Esophagus squamous epithelium (tissue), 5 donors: ENCODE data around the gene SPATA19. TPM values are rescaled to one million over a fixed set of nuclear protein-coding genes. Genes with fewer than 3 reads are reported as not detected.

ENCODE experiments used
- DNase-seq: peaks from one replicate; lab custom pipeline; 2025; lab: John Stamatoyannopoulos, UW
- H3K27ac ChIP-seq, 4 donors: fragments of 200-600 bp; sonication (generic); one replicate each; pipeline ENCODE4 v1.5.1; 2016 to 2019; ENCODE audit warnings: mild to moderate bottlenecking in 1 of 4
- H3K27me3 ChIP-seq, 4 donors: fragments of 200-600 bp; sonication (generic); 1 replicate in 3 of 4; 2 replicates in 1 of 4; pipeline versions ENCODE4 v1.5.1 to v1.6.0; 2017 to 2021; ENCODE audit warnings: antibody characterized with exemption in 1 of 4
- H3K36me3 ChIP-seq, 3 donors: fragments of 200-600 bp; sonication (generic); one replicate each; pipeline ENCODE4 v1.5.1; 2016 to 2019
- H3K4me1 ChIP-seq, 3 donors: fragments of 200-600 bp; sonication (generic); one replicate each; pipeline ENCODE4 v1.5.1; 2017 to 2019
- H3K4me3 ChIP-seq, 4 donors: fragments of 200-600 bp; sonication (generic); 1 replicate in 3 of 4; 2 replicates in 1 of 4; pipeline ENCODE4 v1.5.1; 2016 to 2019; ENCODE audit warnings: mild to moderate bottlenecking in 2 of 4, moderate library complexity in 1 of 4
- H3K9me3 ChIP-seq, 3 donors: fragments of 200-600 bp; sonication (generic); one replicate each; pipeline ENCODE4 v1.5.1; 2016 to 2019
- POLR2A ChIP-seq, 4 donors: fragments of 450-650 bp; IDR thresholded peaks; one replicate each; pipeline ENCODE4 v1.6.1; 2017; ENCODE audit warnings: antibody characterized with exemption in 4 of 4, mild to moderate bottlenecking in 4 of 4, moderate library complexity in 3 of 4
- WGBS, 2 donors: methylation state at CpG; one replicate each; pipeline ENCODE4 v1.1.5; 2018; 5-methylcytosine and 5-hydroxymethylcytosine counted together
- intact Hi-C: fragments of 100-400 bp; cut with DNase I; formaldehyde crosslinking; loops from one replicate; pipeline ENCODE4 v1.15.0; 2022
- total RNA-seq, 4 donors: library from RNA; depleted of rRNA; stranded (reverse); fragments of >200 nt; gene quantifications; one replicate each; pipeline ENCODE4 v1.1.0, GENCODE V29; 2016
- TF ChIP-seq, protein P1 (sequence below), 6 experiments: fragments of 450-650 bp in 4 of 6; fragments of 200-600 bp in 2 of 6; sonication (generic) in 2 of 6; IDR thresholded peaks; one replicate each; pipeline ENCODE4 v1.5.1; 2016 to 2019; ENCODE audit warnings: antibody characterized with exemption in 6 of 6, mild to moderate bottlenecking in 4 of 6, moderate library complexity in 4 of 6
- donor health status: DM: yes; HTN: yes; CAD: no.

Gene SPATA19
- not detected for total RNA-seq

GRCh38 chr11:133845413-133845812 is at the start of gene SPATA19:
SPATA19 (minus strand) TSS chr11:133845513; CDS start chr11:133845446, 67 bp downstream.
- Histone ChIP-seq H3K9me3 (peaks cover 0 to 8% (median 0%) of the 10 kb centered on the region in 3 donors), H3K27ac (no peak within 1 kb of the TSS), H3K36me3 (no peaks in the 10 kb centered on the region), H3K27me3 (no peaks in the 10 kb centered on the region), H3K4me3 (no peak within 1 kb of the TSS), H3K4me1 (no peaks in the 10 kb centered on the region)
- 58 to 60% methylated on average over 1 to 2 of the region's 2 CpGs for WGBS, 2 donors
- intact Hi-C loops: no loop called here
- TF ChIP-seq, protein P1, sequence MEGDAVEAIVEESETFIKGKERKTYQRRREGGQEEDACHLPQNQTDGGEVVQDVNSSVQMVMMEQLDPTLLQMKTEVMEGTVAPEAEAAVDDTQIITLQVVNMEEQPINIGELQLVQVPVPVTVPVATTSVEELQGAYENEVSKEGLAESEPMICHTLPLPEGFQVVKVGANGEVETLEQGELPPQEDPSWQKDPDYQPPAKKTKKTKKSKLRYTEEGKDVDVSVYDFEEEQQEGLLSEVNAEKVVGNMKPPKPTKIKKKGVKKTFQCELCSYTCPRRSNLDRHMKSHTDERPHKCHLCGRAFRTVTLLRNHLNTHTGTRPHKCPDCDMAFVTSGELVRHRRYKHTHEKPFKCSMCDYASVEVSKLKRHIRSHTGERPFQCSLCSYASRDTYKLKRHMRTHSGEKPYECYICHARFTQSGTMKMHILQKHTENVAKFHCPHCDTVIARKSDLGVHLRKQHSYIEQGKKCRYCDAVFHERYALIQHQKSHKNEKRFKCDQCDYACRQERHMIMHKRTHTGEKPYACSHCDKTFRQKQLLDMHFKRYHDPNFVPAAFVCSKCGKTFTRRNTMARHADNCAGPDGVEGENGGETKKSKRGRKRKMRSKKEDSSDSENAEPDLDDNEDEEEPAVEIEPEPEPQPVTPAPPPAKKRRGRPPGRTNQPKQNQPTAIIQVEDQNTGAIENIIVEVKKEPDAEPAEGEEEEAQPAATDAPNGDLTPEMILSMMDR (IDR thresholded peaks at IDR 0.05): no peak
- TF ChIP-seq POLR2A (IDR thresholded peaks at IDR 0.05): no peak
- no peak for DNase-seq

DNA sequence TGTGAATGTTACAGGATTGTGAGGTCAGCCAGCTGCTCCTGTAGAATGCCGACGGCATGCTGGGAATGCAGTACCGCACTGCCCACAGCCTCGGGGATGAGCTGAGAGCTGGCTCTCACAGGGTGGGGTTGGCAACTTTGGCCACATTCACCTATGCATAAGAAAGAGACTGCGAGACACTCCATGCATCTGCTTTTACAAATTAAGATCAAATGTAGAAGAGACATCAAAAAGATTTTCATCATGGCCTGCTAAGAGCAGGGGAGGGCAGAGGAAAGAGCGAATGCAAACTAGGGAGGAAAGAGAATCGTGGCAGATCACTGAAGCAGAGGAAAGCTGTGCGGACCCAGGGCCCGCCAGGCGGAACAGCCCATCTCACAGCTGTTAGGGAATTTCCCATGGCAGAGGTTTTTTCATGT is 49.8 kb upstream of the SPATA19 start:
- no peak for DNase-seq
- Histone ChIP-seq H3K27ac (no peak overlapping the region), H3K9me3 (no peaks in the 10 kb centered on the region), H3K27me3 (no peaks in the 10 kb centered on the region), H3K4me3 (no peak overlapping the region), H3K4me1 (no peaks in the 10 kb centered on the region), H3K36me3 (no peaks in the 10 kb centered on the region)
- TF ChIP-seq POLR2A (IDR thresholded peaks at IDR 0.05): no peak
- TF ChIP-seq, protein P1 (IDR thresholded peaks at IDR 0.05): no peak
- intact Hi-C loops: no loop called here
- WGBS, 2 donors: 56 to 66% methylated on average over 8 to 10 of the region's 10 CpGs

DNA sequence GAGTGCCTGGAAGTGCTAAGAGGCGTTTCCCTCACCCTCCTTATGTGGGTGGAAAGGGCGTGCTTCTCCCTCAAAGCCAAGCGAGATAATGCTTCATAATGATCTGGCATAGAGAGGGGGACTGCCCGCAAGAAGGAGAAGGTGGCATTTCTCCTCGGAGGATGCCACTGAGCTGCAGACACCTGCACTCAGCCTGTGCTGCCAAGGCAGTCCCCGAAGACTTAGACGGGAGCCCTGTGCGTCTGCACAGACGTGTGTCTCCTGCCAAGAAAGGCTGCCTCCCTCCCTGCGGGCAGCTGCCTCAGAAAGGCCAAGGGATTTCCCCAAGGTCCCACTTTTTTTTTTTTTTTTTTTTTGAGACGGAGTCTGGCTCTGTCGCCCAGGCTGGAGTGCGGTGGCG is 48.1 kb upstream of the SPATA19 start:
- no peak for DNase-seq
- Histone ChIP-seq H3K9me3 (no peaks in the 10 kb centered on the region), H3K27me3 (peaks cover 0 to 4% (median 0%) of the 10 kb centered on the region in 4 donors), H3K27ac (no peak overlapping the region), H3K36me3 (no peaks in the 10 kb centered on the region), H3K4me3 (no peak overlapping the region), H3K4me1 (no peaks in the 10 kb centered on the region)
- no peak for TF ChIP-seq POLR2A (IDR thresholded peaks at IDR 0.05)
- TF ChIP-seq, protein P1 (IDR thresholded peaks at IDR 0.05): no peak
- 55 to 66% methylated on average over 9 to 12 of the region's 14 CpGs for WGBS, 2 donors
- intact Hi-C loops: no loop called here

DNA sequence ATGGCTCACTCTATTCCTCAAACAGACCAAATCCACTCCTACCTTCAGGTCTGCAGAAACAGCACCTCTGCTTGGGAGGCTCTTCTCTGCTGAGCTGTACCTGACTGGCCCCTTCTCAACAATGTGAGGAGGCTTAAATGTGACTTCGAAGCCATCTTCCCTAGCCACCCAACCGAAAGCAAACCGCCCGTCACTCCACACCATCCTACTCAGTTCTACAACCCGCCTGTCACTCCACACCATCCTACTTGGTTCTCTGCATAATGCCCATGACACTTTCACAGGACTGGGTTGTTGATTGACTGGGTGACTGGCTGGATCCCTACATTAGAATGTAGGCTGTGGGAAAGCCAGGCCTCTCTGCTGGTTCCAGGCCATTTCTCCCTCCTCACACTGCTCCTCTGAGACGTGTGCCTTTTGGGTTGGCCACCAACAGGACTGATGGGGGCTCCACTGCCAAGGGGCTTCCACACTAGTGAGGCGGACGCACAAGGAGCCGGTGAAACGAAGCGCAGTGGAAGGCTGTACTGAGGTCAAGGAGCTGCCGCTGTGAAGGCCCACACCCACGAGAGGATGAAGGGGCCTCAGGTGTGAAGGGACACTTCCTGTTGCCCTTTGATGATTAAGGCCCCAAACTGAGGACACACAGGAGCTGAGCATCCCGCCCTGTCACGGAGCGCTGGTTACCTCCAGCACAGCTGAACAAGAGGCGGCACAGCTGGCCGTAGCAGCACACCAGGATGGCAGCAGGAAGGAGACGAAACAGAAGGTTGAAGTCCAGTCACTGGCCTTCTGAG is 47.5 kb upstream of the SPATA19 start:
- Histone ChIP-seq H3K4me1 (no peaks in the 10 kb centered on the region), H3K27me3 (peaks cover 0 to 4% (median 0%) of the 10 kb centered on the region in 4 donors), H3K36me3 (no peaks in the 10 kb centered on the region), H3K27ac (no peak overlapping the region), H3K9me3 (no peaks in the 10 kb centered on the region), H3K4me3 (no peak overlapping the region)
- 85 to 87% methylated on average over 6 to 11 of the region's 19 CpGs for WGBS, 2 donors
- TF ChIP-seq POLR2A (IDR thresholded peaks at IDR 0.05): no peak
- TF ChIP-seq, protein P1 (IDR thresholded peaks at IDR 0.05): no peak
- no peak for DNase-seq
- intact Hi-C loops: no loop called here

DNA sequence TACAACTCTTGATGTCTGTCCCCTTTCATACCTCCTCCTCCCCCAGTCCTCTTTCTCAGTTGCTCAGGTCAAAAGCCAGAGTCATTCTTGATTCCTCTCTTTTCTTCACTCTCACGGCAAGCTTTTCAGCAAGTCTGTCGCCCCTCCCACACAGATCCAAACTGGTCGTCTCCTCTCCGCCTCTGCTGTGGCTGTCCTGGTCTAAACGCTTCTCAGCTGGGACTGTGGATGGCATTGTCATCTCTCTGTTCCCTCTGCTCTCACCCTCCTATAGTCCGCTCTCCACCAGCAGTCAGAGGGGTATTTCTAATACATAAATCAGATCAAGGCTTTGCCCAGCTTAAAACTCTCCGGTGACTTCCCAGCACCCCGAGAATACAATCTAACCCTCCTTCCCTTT is 46.8 kb upstream of the SPATA19 start:
- WGBS, 2 donors: 67 to 72% methylated on average over 8 of the region's 8 CpGs
- Histone ChIP-seq H3K27me3 (peaks cover 0 to 4% (median 0%) of the 10 kb centered on the region in 4 donors), H3K9me3 (no peaks in the 10 kb centered on the region), H3K27ac (no peak overlapping the region), H3K4me1 (no peaks in the 10 kb centered on the region), H3K36me3 (no peaks in the 10 kb centered on the region), H3K4me3 (no peak overlapping the region)
- no peak for TF ChIP-seq POLR2A (IDR thresholded peaks at IDR 0.05)
- TF ChIP-seq, protein P1 (IDR thresholded peaks at IDR 0.05): no peak
- DNase-seq: no peak
- intact Hi-C loops: no loop called here
